ENCODE data around the gene GPC5.

GRCh38 chr13:91698308-91698707, 299.9 kb downstream of the GPC5 start:
- TF ChIP-seq POLR2A (IDR thresholded peaks at IDR 0.05): no peak
- TF ChIP-seq, protein P1, sequence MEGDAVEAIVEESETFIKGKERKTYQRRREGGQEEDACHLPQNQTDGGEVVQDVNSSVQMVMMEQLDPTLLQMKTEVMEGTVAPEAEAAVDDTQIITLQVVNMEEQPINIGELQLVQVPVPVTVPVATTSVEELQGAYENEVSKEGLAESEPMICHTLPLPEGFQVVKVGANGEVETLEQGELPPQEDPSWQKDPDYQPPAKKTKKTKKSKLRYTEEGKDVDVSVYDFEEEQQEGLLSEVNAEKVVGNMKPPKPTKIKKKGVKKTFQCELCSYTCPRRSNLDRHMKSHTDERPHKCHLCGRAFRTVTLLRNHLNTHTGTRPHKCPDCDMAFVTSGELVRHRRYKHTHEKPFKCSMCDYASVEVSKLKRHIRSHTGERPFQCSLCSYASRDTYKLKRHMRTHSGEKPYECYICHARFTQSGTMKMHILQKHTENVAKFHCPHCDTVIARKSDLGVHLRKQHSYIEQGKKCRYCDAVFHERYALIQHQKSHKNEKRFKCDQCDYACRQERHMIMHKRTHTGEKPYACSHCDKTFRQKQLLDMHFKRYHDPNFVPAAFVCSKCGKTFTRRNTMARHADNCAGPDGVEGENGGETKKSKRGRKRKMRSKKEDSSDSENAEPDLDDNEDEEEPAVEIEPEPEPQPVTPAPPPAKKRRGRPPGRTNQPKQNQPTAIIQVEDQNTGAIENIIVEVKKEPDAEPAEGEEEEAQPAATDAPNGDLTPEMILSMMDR (IDR thresholded peaks at IDR 0.05): no peak
- TF ChIP-seq EP300 (IDR thresholded peaks at IDR 0.05): no peak

All from ovary (tissue), 3 donors.